ENCODE measurements around the gene GABARAPL1.

DNA sequence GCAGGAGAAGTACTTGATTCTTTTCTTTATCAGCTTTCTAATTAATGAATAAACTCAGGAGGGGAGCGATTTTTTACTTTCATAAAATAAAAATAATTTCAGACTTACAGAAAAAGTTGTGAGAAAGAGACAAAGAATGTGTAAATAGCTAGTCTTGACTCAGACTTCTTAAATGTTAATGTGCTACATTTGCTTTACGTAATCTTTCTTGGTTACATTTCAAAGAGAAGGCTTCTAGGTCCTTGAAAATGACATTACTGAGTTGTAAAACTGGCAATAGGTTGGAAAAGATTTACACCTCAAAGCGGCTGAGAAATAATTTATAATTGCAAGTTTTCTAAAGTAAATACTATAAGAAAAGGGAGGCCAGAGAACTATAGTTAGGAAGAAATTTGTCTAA is 28.6 kb downstream of the GABARAPL1 start:
- no peak for TF ChIP-seq FOXK1 (CRISPR knock-in tag; IDR thresholded peaks at IDR 0.05; ENCODE audit: borderline replicate concordance, low read depth)
- no peak for TF ChIP-seq MEIS1 (CRISPR knock-in tag; IDR thresholded peaks at IDR 0.05; ENCODE audit: borderline replicate concordance)
- TF ChIP-seq, protein P1, sequence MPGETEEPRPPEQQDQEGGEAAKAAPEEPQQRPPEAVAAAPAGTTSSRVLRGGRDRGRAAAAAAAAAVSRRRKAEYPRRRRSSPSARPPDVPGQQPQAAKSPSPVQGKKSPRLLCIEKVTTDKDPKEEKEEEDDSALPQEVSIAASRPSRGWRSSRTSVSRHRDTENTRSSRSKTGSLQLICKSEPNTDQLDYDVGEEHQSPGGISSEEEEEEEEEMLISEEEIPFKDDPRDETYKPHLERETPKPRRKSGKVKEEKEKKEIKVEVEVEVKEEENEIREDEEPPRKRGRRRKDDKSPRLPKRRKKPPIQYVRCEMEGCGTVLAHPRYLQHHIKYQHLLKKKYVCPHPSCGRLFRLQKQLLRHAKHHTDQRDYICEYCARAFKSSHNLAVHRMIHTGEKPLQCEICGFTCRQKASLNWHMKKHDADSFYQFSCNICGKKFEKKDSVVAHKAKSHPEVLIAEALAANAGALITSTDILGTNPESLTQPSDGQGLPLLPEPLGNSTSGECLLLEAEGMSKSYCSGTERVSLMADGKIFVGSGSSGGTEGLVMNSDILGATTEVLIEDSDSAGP (CRISPR knock-in tag; IDR thresholded peaks at IDR 0.05; ENCODE audit: borderline replicate concordance): no peak
